K562 (cell line): ENCODE measurements around the gene PSORS1C1. TPM values are rescaled to one million over a fixed set of nuclear protein-coding genes. Genes with fewer than 3 reads are reported as not detected.

Experiments used
- CHD2 ChIP-seq: IDR thresholded peaks from 2 replicates; pipeline ENCODE4 v1.6.1; 2011; ENCODE audit warnings: low read depth, low read length
- CTBP1 ChIP-seq: fragments of 450-650 bp; IDR thresholded peaks from 2 replicates; pipeline ENCODE4 v1.6.1; 2016; ENCODE audit warnings: borderline replicate concordance
- CXXC5 ChIP-seq: fragments of 250-450 bp; sonication (Bioruptor Pico); IDR thresholded peaks from 2 replicates; pipeline ENCODE4 v1.8.0; 2022; ENCODE audit warnings: inconsistent platforms, mild to moderate bottlenecking, moderate library complexity
- FOSL1 ChIP-seq: fragments of 200-800 bp; sonication (Bioruptor generic); conservative IDR thresholded peaks from 2 replicates; pipeline ENCODE4 v1.6.1; 2016; ENCODE audit warnings: missing genetic modification characterization, missing compliant biosample characterization
- OTX1 ChIP-seq: fragments of 450-650 bp; formaldehyde crosslinking; IDR thresholded peaks from 2 replicates; pipeline ENCODE4 v1.4.0; 2022; ENCODE audit warnings: mild to moderate bottlenecking
- SMARCA4 ChIP-seq: fragments of 450-650 bp; IDR thresholded peaks from 2 replicates; pipeline ENCODE4 v1.6.1; 2016
- ZNF668 ChIP-seq: fragments of 250-450 bp; sonication (Bioruptor Pico); IDR thresholded peaks from 2 replicates; pipeline ENCODE4 v1.8.0; 2022; ENCODE audit warnings: mild to moderate bottlenecking, inconsistent platforms
- polyA plus RNA-seq, 8 experiments: library from polyadenylated mRNA; depleted of rRNA in 4 of 8; stranded (reverse) in 5 of 8; unstranded in 3 of 8; fragments of >200 nt; fragmentation: Nextera tagmentation in 2 of 8; fragmentation: Illumina TruSeq in 1 of 8; extraction: Ambion mirVana in 2 of 8; extraction: Trizol in 1 of 8; gene quantifications; 2 replicates each; pipeline versions ENCODE4 v1.2.1 to v1.2.3, GENCODE V29; 2011 to 2014; ENCODE audit warnings: inconsistent platforms in 1 of 8, missing spikeins in 1 of 8
- total RNA-seq, 7 experiments: library from RNA; depleted of rRNA in 6 of 7; stranded (reverse); fragments of >200 nt in 6 of 7; fragmentation: Illumina TruSeq in 2 of 7; extraction: Trizol in 2 of 7; gene quantifications; 2 replicates each; pipeline versions ENCODE4 v1.2.1 to v1.2.3, GENCODE V29; 2011 to 2021; ENCODE audit warnings: low replicate concordance in 1 of 7
- TF ChIP-seq, protein P1 (sequence below): fragments of 250-450 bp; sonication (Bioruptor Pico); IDR thresholded peaks from 2 replicates; pipeline ENCODE4 v1.5.0; 2021; ENCODE audit warnings: mild to moderate bottlenecking, borderline replicate concordance

The PSORS1C1 gene
- total and polyA plus RNA-seq, 9 of the 15 experiments (the other 6 are each of a cell fraction or from before 2014, with no cell fraction given) = 0.11 TPM; not detected in 8

- TF ChIP-seq ZNF668 (CRISPR knock-in tag) = no peak
- 0 out of 2 replicates have a peak, but pooled peaks have one; percentile 13 for TF ChIP-seq SMARCA4
- 0 out of 2 replicates have a peak, but pooled peaks have one; percentile 22 for TF ChIP-seq FOSL1 (tag)
- TF ChIP-seq CTBP1 = peak; percentile 39; the same call in 1 of the 2 replicates
- TF ChIP-seq, protein P1, sequence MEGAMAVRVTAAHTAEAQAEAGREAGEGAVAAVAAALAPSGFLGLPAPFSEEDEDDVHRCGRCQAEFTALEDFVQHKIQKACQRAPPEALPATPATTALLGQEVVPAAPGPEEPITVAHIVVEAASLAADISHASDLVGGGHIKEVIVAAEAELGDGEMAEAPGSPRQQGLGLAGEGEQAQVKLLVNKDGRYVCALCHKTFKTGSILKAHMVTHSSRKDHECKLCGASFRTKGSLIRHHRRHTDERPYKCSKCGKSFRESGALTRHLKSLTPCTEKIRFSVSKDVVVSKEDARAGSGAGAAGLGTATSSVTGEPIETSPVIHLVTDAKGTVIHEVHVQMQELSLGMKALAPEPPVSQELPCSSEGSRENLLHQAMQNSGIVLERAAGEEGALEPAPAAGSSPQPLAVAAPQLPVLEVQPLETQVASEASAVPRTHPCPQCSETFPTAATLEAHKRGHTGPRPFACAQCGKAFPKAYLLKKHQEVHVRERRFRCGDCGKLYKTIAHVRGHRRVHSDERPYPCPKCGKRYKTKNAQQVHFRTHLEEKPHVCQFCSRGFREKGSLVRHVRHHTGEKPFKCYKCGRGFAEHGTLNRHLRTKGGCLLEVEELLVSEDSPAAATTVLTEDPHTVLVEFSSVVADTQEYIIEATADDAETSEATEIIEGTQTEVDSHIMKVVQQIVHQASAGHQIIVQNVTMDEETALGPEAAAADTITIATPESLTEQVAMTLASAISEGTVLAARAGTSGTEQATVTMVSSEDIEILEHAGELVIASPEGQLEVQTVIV (CRISPR knock-in tag) = no peak
- no peak for TF ChIP-seq CHD2
- peak; percentile 17 for TF ChIP-seq CXXC5 (CRISPR knock-in tag)
- TF ChIP-seq OTX1 (CRISPR knock-in tag) = 0 out of 2 replicates have a peak, but pooled peaks have one; percentile 7
- TF ChIP-seq, all 486 proteins: peak for 9
These were observed 54.7 kb downstream of the PSORS1C1 start (continued) for GRCh38 chr6:31169123-31169857.
